HUDEP-2 (cell line): ENCODE results near the gene PTH.

Experiments
- DNase-seq, 76 experiments: peaks; one replicate each; lab custom pipeline; 2025; ENCODE audit not compliant: unreplicated experiment in 76 of 76; lab: John Stamatoyannopoulos, UW

The PTH gene

GRCh38 chr11:13450832-13451397 lies 44.9 kb downstream of the PTH start:
- no peak for DNase-seq

GRCh38 chr11:13449522-13449921 lies 46.3 kb downstream of the PTH start:
- DNase-seq: no peak

GRCh38 chr11:13448876-13449275 lies 46.9 kb downstream of the PTH start:
- no peak for DNase-seq

GRCh38 chr11:13446444-13446843 lies 49.4 kb downstream of the PTH start:
- DNase-seq: no peak

GRCh38 chr11:13445588-13445987 lies 50.2 kb downstream of the PTH start:
- no peak for DNase-seq
